NB4 (cell line): ENCODE measurements around the gene COL21A1.

Experiments used
- MAX ChIP-seq: IDR thresholded peaks from 2 replicates; pipeline ENCODE4 v1.6.1; 2011; ENCODE audit warnings: low read depth, low read length
- POLR2A ChIP-seq: IDR thresholded peaks from 2 replicates; pipeline ENCODE4 v1.6.1; 2011; ENCODE audit warnings: mild to moderate bottlenecking; ENCODE audit not compliant: insufficient read length; ENCODE audit errors: extremely low read depth
- TF ChIP-seq, protein P1 (sequence below): IDR thresholded peaks from one replicate; pipeline ENCODE4 v1.5.1; 2012; ENCODE audit warnings: low read depth, low read length

DNA sequence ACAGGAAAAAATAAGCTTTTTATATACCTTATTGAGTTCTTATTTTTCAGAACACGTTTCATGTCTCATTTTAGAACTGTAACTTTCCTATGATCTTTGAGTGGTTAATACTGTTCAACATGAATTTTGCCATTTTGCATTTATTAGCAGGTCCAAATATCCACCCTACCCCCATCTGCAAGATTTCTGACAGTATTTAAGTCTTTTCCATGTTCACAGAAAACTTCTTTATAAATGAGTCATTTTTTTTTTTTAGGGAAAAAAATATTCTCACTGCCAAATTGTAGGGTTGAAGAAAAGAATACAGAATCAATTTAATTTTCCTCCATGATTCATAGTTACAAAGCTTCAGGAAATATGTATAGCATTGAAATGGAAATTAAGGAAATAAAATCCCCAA lies 101.8 kb downstream of the COL21A1 start:
- no peak for TF ChIP-seq POLR2A
- TF ChIP-seq, protein P1, sequence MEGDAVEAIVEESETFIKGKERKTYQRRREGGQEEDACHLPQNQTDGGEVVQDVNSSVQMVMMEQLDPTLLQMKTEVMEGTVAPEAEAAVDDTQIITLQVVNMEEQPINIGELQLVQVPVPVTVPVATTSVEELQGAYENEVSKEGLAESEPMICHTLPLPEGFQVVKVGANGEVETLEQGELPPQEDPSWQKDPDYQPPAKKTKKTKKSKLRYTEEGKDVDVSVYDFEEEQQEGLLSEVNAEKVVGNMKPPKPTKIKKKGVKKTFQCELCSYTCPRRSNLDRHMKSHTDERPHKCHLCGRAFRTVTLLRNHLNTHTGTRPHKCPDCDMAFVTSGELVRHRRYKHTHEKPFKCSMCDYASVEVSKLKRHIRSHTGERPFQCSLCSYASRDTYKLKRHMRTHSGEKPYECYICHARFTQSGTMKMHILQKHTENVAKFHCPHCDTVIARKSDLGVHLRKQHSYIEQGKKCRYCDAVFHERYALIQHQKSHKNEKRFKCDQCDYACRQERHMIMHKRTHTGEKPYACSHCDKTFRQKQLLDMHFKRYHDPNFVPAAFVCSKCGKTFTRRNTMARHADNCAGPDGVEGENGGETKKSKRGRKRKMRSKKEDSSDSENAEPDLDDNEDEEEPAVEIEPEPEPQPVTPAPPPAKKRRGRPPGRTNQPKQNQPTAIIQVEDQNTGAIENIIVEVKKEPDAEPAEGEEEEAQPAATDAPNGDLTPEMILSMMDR = no peak
- no peak for TF ChIP-seq MAX
